ENCODE results near the gene DYNC1I1.
A peak's percentile ranks its signal among the peaks of the same experiment; 100 is the strongest.

DYNC1I1 gene

GRCh38 chr7:95772298-95772770 is at the start of gene DYNC1I1:
Gene DYNC1I1 (plus strand): TSS chr7:95772554. CDS start chr7:95804730, 32,176 bp downstream.
- DNase-seq, result peak; percentile 73

GRCh38 chr7:95723583-95724180 is 48.7 kb upstream of the DYNC1I1 start:
- no peak for DNase-seq

- DNase-seq, result no peak
Observed at GRCh38 chr7:95725205-95725604, 47.1 kb upstream of the DYNC1I1 start.

- DNase-seq, result no peak
Observed at GRCh38 chr7:95730493-95731280, 41.7 kb upstream of the DYNC1I1 start.

- no peak for DNase-seq
Observed at GRCh38 chr7:95736635-95737034, 35.7 kb upstream of the DYNC1I1 start.

GRCh38 chr7:95737828-95738505 is 34.4 kb upstream of the DYNC1I1 start:
- DNase-seq, result no peak

- no peak for DNase-seq
Observed at GRCh38 chr7:95749044-95749443, 23.3 kb upstream of the DYNC1I1 start.

GRCh38 chr7:95749515-95749914 is 22.8 kb upstream of the DYNC1I1 start:
- no peak for DNase-seq

- DNase-seq, result no peak
Observed at GRCh38 chr7:95753440-95753839, 18.9 kb upstream of the DYNC1I1 start.

- no peak for DNase-seq
Observed at GRCh38 chr7:95755277-95755934, 16.9 kb upstream of the DYNC1I1 start.

GRCh38 chr7:95758187-95758586 is 14.2 kb upstream of the DYNC1I1 start:
- no peak for DNase-seq

- no peak for DNase-seq
Observed at GRCh38 chr7:95766086-95766485, 6.3 kb upstream of the DYNC1I1 start.

- DNase-seq, result no peak
Observed at GRCh38 chr7:95766657-95767056, 5.7 kb upstream of the DYNC1I1 start.

- DNase-seq, result no peak
Observed at GRCh38 chr7:95772771-95773581, 622 bp downstream of the DYNC1I1 start.

GRCh38 chr7:95776561-95777185 is 4.3 kb downstream of the DYNC1I1 start:
- no peak for DNase-seq

GRCh38 chr7:95777269-95777668 is 4.9 kb downstream of the DYNC1I1 start:
- DNase-seq, result no peak

- DNase-seq, result no peak
Observed at GRCh38 chr7:95780665-95781064, 8.3 kb downstream of the DYNC1I1 start.

- DNase-seq, result no peak
Observed at GRCh38 chr7:95781961-95782586, 9.7 kb downstream of the DYNC1I1 start.

- no peak for DNase-seq
Observed at GRCh38 chr7:95784796-95785195, 12.4 kb downstream of the DYNC1I1 start.

- no peak for DNase-seq
Observed at GRCh38 chr7:95788258-95788657, 15.9 kb downstream of the DYNC1I1 start.

GRCh38 chr7:95788884-95789283 is 16.5 kb downstream of the DYNC1I1 start:
- no peak for DNase-seq

Measured in 8988T (cell line).